ENCODE results near the gene SPAG17. TPM values are rescaled to one million over a fixed set of nuclear protein-coding genes. Genes with fewer than 3 reads are reported as not detected.

The SPAG17 gene
- total RNA-seq, 1 experiment from 2014 or later: 0.36 TPM

GRCh38 chr1:118118469-118118868 is 66.6 kb downstream of the SPAG17 start:
- no peaks in the 10 kb centered on the region for H3K4me1 ChIP-seq (ENCODE audit: control insufficient read depth, insufficient read depth, low read length)
- no peak for DNase-seq (ENCODE audit: low read depth, low spot score)
- no TSS peak for BruUV-seq (replicated peaks)
- no peak overlapping the region for H3K27ac ChIP-seq (ENCODE audit: low read length)
- in situ Hi-C loops (cut with HindIII; ENCODE audit: low pct_unique_long_range_greater_than_20kb, low sequenced_read_pairs) (no loop called here), intact Hi-C loops (cut with micrococcal nuclease; ENCODE audit: unreplicated experiment) (no loop called here)
- no peaks in the 10 kb centered on the region for H3K9me3 ChIP-seq (ENCODE audit: control insufficient read depth, insufficient read depth, low read depth, low read length)
- no peak for ATAC-seq
- TF ChIP-seq TCF7L2 (IDR thresholded peaks at IDR 0.05; ENCODE audit: low read depth, low read length): no peak
- TF ChIP-seq REST (IDR thresholded peaks at IDR 0.05; ENCODE audit: insufficient read depth in 1 of 2, low read depth in 2 of 2, low read length in 1 of 2): no peak
- TF ChIP-seq POLR2AphosphoS5 (IDR thresholded peaks at IDR 0.05; ENCODE audit: low read depth, low read length): no peak
- no peak for TF ChIP-seq SIN3A (IDR thresholded peaks at IDR 0.05; ENCODE audit: borderline replicate concordance, insufficient read depth, low read depth, low read length)
- TF ChIP-seq CTCF (IDR thresholded peaks at IDR 0.05): no peak
- POLR2A ChIA-PET: no interaction called here
- H3K27me3 ChIP-seq (ENCODE audit: control insufficient read depth, insufficient read depth, low read length): no peaks in the 10 kb centered on the region
- no peaks in the 10 kb centered on the region for H3K36me3 ChIP-seq (ENCODE audit: control insufficient read depth, insufficient read depth, low read length)
- H3K4me3 ChIP-seq (ENCODE audit: low read depth in 2 of 2, low read length in 2 of 2): no peak overlapping the region
- CTCF ChIA-PET: no interaction called here

GRCh38 chr1:118117521-118117920 is 67.5 kb downstream of the SPAG17 start:
- Histone ChIP-seq H3K9me3 (ENCODE audit: control insufficient read depth, insufficient read depth, low read depth, low read length) (no peaks in the 10 kb centered on the region), H3K4me3 (ENCODE audit: low read depth in 2 of 2, low read length in 2 of 2) (no peak overlapping the region), H3K27me3 (ENCODE audit: control insufficient read depth, insufficient read depth, low read length) (no peaks in the 10 kb centered on the region), H3K36me3 (ENCODE audit: control insufficient read depth, insufficient read depth, low read length) (no peaks in the 10 kb centered on the region), H3K27ac (ENCODE audit: low read length) (no peak overlapping the region), H3K4me1 (ENCODE audit: control insufficient read depth, insufficient read depth, low read length) (no peaks in the 10 kb centered on the region)
- ATAC-seq (no peak), DNase-seq (ENCODE audit: low read depth, low spot score) (no peak)
- in situ Hi-C loops (cut with HindIII; ENCODE audit: low pct_unique_long_range_greater_than_20kb, low sequenced_read_pairs) (no loop called here), intact Hi-C loops (cut with micrococcal nuclease; ENCODE audit: unreplicated experiment) (no loop called here)
- BruUV-seq (replicated peaks): no TSS peak
- CTCF ChIA-PET: no interaction called here
- TF ChIP-seq CTCF (IDR thresholded peaks at IDR 0.05): no peak
- TF ChIP-seq SIN3A (IDR thresholded peaks at IDR 0.05; ENCODE audit: borderline replicate concordance, insufficient read depth, low read depth, low read length): no peak
- TF ChIP-seq TCF7L2 (IDR thresholded peaks at IDR 0.05; ENCODE audit: low read depth, low read length): no peak
- no peak for TF ChIP-seq POLR2AphosphoS5 (IDR thresholded peaks at IDR 0.05; ENCODE audit: low read depth, low read length)
- no peak for TF ChIP-seq REST (IDR thresholded peaks at IDR 0.05; ENCODE audit: insufficient read depth in 1 of 2, low read depth in 2 of 2, low read length in 1 of 2)
- POLR2A ChIA-PET: no interaction called here
